K562 (cell line): ENCODE measurements around the gene C15orf62. TPM values are rescaled to one million over a fixed set of nuclear protein-coding genes. Genes with fewer than 3 reads are reported as not detected.
A peak's percentile ranks its signal among the peaks of the same experiment; 100 is the strongest.

Source experiments
- ATAC-seq: fragments of 200-7000 bp; cut with Tn5 transposase; 3 replicates; pipeline ENCODE4 v1.9.1; 2020; ENCODE audit warnings: moderate library complexity
- BruUV-seq: library from RNA; stranded (reverse); fragments of 400-500 nt; replicated peaks from 2 replicates; lab custom pipeline; 2021; lab: Mats Ljungman, UMichigan
- CTCF ChIA-PET: fragments of 300-600 bp; formaldehyde crosslinking; extraction: SDS; loops from one replicate; lab custom pipeline; 2021; ENCODE audit warnings: low intra/inter-chr PET ratio; lab: Yijun Ruan, JAX
- POLR2A ChIA-PET: fragments of 300-600, 350-650 bp; sonication (Branson Sonifier 250); formaldehyde crosslinking; extraction: SDS; loops from one replicate; lab custom pipeline; 2021; ENCODE audit warnings: antibody characterized with exemption, inconsistent platforms; lab: Yijun Ruan, JAX
- DNase-seq, 4 experiments: peaks; one replicate each; pipeline versions ENCODE4 v3.0.0 to v3.0.0-alpha.2; 2011 to 2018; ENCODE audit warnings: low spot score in 3 of 4, mixed read lengths in 3 of 4; ENCODE audit errors: extremely low read depth in 1 of 4
- FAIRE-seq: peaks from 2 replicates; lab custom pipeline; 2011; peaks lifted over from hg19 to GRCh38; lab: Jason Lieb, UNC
- H2AFZ ChIP-seq: 2 replicates; pipeline ENCODE4 v1.6.0; 2011; ENCODE audit warnings: low read depth, low read length, control low read depth, inconsistent platforms
- H3K27ac ChIP-seq: fragments of 200-600 bp; 3 replicates; pipeline ENCODE4 v1.8.0; 2011; ENCODE audit warnings: low read depth, mild to moderate bottlenecking, control low read depth, inconsistent platforms, low read length, moderate library complexity, mixed read lengths; ENCODE audit errors: extremely low read depth
- H3K27me3 ChIP-seq, 2 experiments: fragments of 300-600 bp in 1 of 2; 2 replicates in 1 of 2; 3 replicates in 1 of 2; pipeline versions ENCODE4 v1.6.0 to v1.8.0; 2011; ENCODE audit warnings: inconsistent platforms in 2 of 2, low read length in 2 of 2, mild to moderate bottlenecking in 1 of 2, mixed read lengths in 1 of 2, moderate library complexity in 1 of 2; ENCODE audit not compliant: control insufficient read depth in 2 of 2, insufficient read depth in 2 of 2
- H3K36me3 ChIP-seq: fragments of 300-600 bp; 3 replicates; pipeline ENCODE4 v1.8.0; 2011; ENCODE audit warnings: mild to moderate bottlenecking, low read length, inconsistent platforms; ENCODE audit not compliant: control insufficient read depth, insufficient read depth
- H3K4me1 ChIP-seq, 2 experiments: fragments of 200-600 bp in 1 of 2; replicated peaks in 1 of 2; 2 replicates in 1 of 2; 3 replicates in 1 of 2; pipeline versions ENCODE4 v1.5.1 to v1.8.0; 2011; ENCODE audit warnings: inconsistent platforms in 2 of 2, low read length in 2 of 2, mild to moderate bottlenecking in 1 of 2, mixed read lengths in 1 of 2, moderate library complexity in 1 of 2; ENCODE audit not compliant: control insufficient read depth in 2 of 2, insufficient read depth in 2 of 2
- H3K4me2 ChIP-seq: 2 replicates; pipeline ENCODE4 v1.6.1; 2011; ENCODE audit warnings: low read length, control low read depth, inconsistent platforms, mixed read lengths; ENCODE audit not compliant: insufficient read depth
- H3K4me3 ChIP-seq: fragments of 200-600 bp; sonication (generic), shearing (Covaris generic); 2 replicates; pipeline ENCODE4 v1.5.1; 2016; ENCODE audit warnings: control low read depth, inconsistent platforms
- H3K79me2 ChIP-seq: fragments of 200-600 bp; 3 replicates; pipeline ENCODE4 v1.8.0; 2011; ENCODE audit warnings: low read length, inconsistent platforms; ENCODE audit not compliant: control insufficient read depth, insufficient read depth
- H3K9ac ChIP-seq, 2 experiments: 2 replicates each; pipeline versions ENCODE4 v1.6.0 to v1.6.1; 2011; ENCODE audit warnings: low read depth in 2 of 2, low read length in 2 of 2, control low read depth in 1 of 2, inconsistent platforms in 1 of 2, mild to moderate bottlenecking in 1 of 2, mixed read lengths in 1 of 2; ENCODE audit not compliant: insufficient read depth in 1 of 2
- H3K9me1 ChIP-seq: one replicate; pipeline ENCODE4 v1.6.0; 2011; ENCODE audit warnings: inconsistent platforms, mild to moderate bottlenecking, low read length, moderate library complexity; ENCODE audit not compliant: control insufficient read depth, insufficient read depth
- H3K9me3 ChIP-seq: replicated peaks from 2 replicates; pipeline ENCODE4 v1.5.1; 2011; ENCODE audit warnings: low read depth, low read length, inconsistent platforms; ENCODE audit not compliant: control insufficient read depth, insufficient read depth
- H4K20me1 ChIP-seq: replicated peaks from 2 replicates; pipeline ENCODE4 v1.6.1; 2011; ENCODE audit warnings: low read length, inconsistent platforms, mixed read lengths; ENCODE audit not compliant: control insufficient read depth, insufficient read depth
- HMG20A ChIP-seq: fragments of 450-650 bp; formaldehyde crosslinking; conservative IDR thresholded peaks from 2 replicates; pipeline ENCODE4 v1.4.0; 2020; ENCODE audit warnings: mild to moderate bottlenecking, mixed read lengths
- KAT7 ChIP-seq: sonication (generic); formaldehyde crosslinking; IDR thresholded peaks from 2 replicates; pipeline ENCODE4 v1.8.0; 2022; ENCODE audit warnings: missing genetic modification reagents, mild to moderate bottlenecking, borderline replicate concordance
- NONO ChIP-seq, 2 experiments: fragments of 200-400 bp in 1 of 2; fragments of 450-650 bp in 1 of 2; formaldehyde crosslinking in 1 of 2; IDR thresholded peaks; 2 replicates each; pipeline ENCODE4 v1.6.1; 2017; ENCODE audit warnings: low read depth in 2 of 2, mild to moderate bottlenecking in 2 of 2, moderate library complexity in 2 of 2, low read length in 1 of 2
- WGBS: fragments of 100-300 bp; shearing (Covaris generic); methylation state at CpG from one replicate; pipeline ENCODE4 v1.1.6; 2016; ENCODE audit warnings: low coverage, mixed read lengths; ENCODE audit not compliant: insufficient coverage; ENCODE audit errors: missing lambda C conversion rate; 5-methylcytosine and 5-hydroxymethylcytosine counted together
- in situ Hi-C: fragments of 300-500 bp; cut with MboI; formaldehyde crosslinking; loops from 4 replicates; pipeline ENCODE4 v1.15.0; 2018; ENCODE audit warnings: inconsistent platforms, mixed read lengths
- intact Hi-C: fragments of 100-400 bp; cut with micrococcal nuclease; formaldehyde crosslinking; loops from 2 replicates; pipeline ENCODE4 v1.14.2; 2022
- polyA plus RNA-seq, 8 experiments: library from polyadenylated mRNA; depleted of rRNA in 4 of 8; stranded (reverse) in 5 of 8; unstranded in 3 of 8; fragments of >200 nt; fragmentation: Nextera tagmentation in 2 of 8; fragmentation: Illumina TruSeq in 1 of 8; extraction: Ambion mirVana in 2 of 8; extraction: Trizol in 1 of 8; gene quantifications; 2 replicates each; pipeline versions ENCODE4 v1.2.1 to v1.2.3, GENCODE V29; 2011 to 2014; ENCODE audit warnings: inconsistent platforms in 1 of 8, missing spikeins in 1 of 8
- total RNA-seq, 7 experiments: library from RNA; depleted of rRNA in 6 of 7; stranded (reverse); fragments of >200 nt in 6 of 7; fragmentation: Illumina TruSeq in 2 of 7; extraction: Trizol in 2 of 7; gene quantifications; 2 replicates each; pipeline versions ENCODE4 v1.2.1 to v1.2.3, GENCODE V29; 2011 to 2021; ENCODE audit warnings: low replicate concordance in 1 of 7
- TF ChIP-seq, protein P1 (sequence below): sonication (generic); formaldehyde crosslinking; IDR thresholded peaks from 2 replicates; pipeline ENCODE4 v1.8.0; 2023; ENCODE audit warnings: missing genetic modification reagents, mild to moderate bottlenecking, borderline replicate concordance

C15orf62 gene
- total and polyA plus RNA-seq, 9 of the 15 experiments (the other 6 are each of a cell fraction or from before 2014, with no cell fraction given): 0.01 to 0.76 (median 0.30) TPM; not detected in 1

- H3K9ac ChIP-seq: peak overlapping the region in 1 of 2 experiments; percentile 14; a peak in 1 of 4 replicates
- H3K27me3 ChIP-seq: no peaks in the 10 kb centered on the region
- TF ChIP-seq KAT7 (CRISPR knock-in tag) (no peak), NONO (IDR thresholded peaks at IDR 0.05; ENCODE audit: low read depth in 2 of 2, low read length in 1 of 2) (no peak), HMG20A (CRISPR knock-in tag) (no peak)
- POLR2A ChIA-PET: interaction anchor here (0.6 to 2.2 kb wide), 5 partner anchors 9 to 446 kb away, joined by 3 to 9 read pairs (median 3); partner anchors contain the start of gene GCHFR
- H3K36me3 ChIP-seq: peaks cover 53% of the 10 kb centered on the region; the same call in 2 of the 3 replicates
- H3K4me3 ChIP-seq: no peak overlapping the region
- ATAC-seq: no peak
- no peaks in the 10 kb centered on the region for H3K79me2 ChIP-seq
- intact Hi-C loops: no loop called here
- FAIRE-seq: no peak
- BruUV-seq: no TSS peak
- H2AFZ ChIP-seq: no peak overlapping the region
- 77% methylated on average over 6 of the region's 6 CpGs for WGBS
- no peak overlapping the region for H3K4me2 ChIP-seq
- H3K9me1 ChIP-seq: no peaks in the 10 kb centered on the region
- DNase-seq: no peak
- CTCF ChIA-PET: no interaction called here
- peaks cover 10 to 23% of the 10 kb centered on the region in 2 experiments; a peak in 4 of 5 replicates for H3K4me1 ChIP-seq
- H3K27ac ChIP-seq: no peak overlapping the region
- in situ Hi-C loops: no loop called here
- H3K9me3 ChIP-seq: no peaks in the 10 kb centered on the region
- no peaks in the 10 kb centered on the region for H4K20me1 ChIP-seq
Observed at GRCh38 chr15:40773902-40774301, 4.1 kb downstream of the C15orf62 start.

GRCh38 chr15:40775007-40775406, 5.2 kb downstream of the C15orf62 start:
- Histone ChIP-seq H4K20me1 (no peaks in the 10 kb centered on the region), H2AFZ (no peak overlapping the region), H3K4me1 (peaks cover 10 to 12% of the 10 kb centered on the region in 2 experiments; a peak in 4 of 5 replicates), H3K27me3 (no peaks in the 10 kb centered on the region), H3K79me2 (no peaks in the 10 kb centered on the region), H3K9ac (peak overlapping the region in 1 of 2 experiments; percentile 19; a peak in 3 of 4 replicates), H3K4me3 (no peak overlapping the region), H3K36me3 (peaks cover 64% of the 10 kb centered on the region; the same call in 2 of the 3 replicates), H3K27ac (0 out of 3 replicates have a peak overlapping the region, but pooled peaks have one; percentile 21), H3K4me2 (peak overlapping the region; percentile 30; the same call in 1 of the 2 replicates), H3K9me3 (no peaks in the 10 kb centered on the region), H3K9me1 (no peaks in the 10 kb centered on the region)
- 62% methylated on average over 10 of the region's 10 CpGs for WGBS
- in situ Hi-C loops: no loop called here
- ATAC-seq (no peak), FAIRE-seq (no peak), DNase-seq (no peak)
- POLR2A ChIA-PET: interaction anchor here (0.9 to 1.0 kb wide), 2 partner anchors 13 to 61 kb away, joined by 3 read pairs; no protein-coding TSS in a partner anchor
- BruUV-seq: no TSS peak
- CTCF ChIA-PET: no interaction called here
- intact Hi-C loops: no loop called here
- TF ChIP-seq, protein P1, sequence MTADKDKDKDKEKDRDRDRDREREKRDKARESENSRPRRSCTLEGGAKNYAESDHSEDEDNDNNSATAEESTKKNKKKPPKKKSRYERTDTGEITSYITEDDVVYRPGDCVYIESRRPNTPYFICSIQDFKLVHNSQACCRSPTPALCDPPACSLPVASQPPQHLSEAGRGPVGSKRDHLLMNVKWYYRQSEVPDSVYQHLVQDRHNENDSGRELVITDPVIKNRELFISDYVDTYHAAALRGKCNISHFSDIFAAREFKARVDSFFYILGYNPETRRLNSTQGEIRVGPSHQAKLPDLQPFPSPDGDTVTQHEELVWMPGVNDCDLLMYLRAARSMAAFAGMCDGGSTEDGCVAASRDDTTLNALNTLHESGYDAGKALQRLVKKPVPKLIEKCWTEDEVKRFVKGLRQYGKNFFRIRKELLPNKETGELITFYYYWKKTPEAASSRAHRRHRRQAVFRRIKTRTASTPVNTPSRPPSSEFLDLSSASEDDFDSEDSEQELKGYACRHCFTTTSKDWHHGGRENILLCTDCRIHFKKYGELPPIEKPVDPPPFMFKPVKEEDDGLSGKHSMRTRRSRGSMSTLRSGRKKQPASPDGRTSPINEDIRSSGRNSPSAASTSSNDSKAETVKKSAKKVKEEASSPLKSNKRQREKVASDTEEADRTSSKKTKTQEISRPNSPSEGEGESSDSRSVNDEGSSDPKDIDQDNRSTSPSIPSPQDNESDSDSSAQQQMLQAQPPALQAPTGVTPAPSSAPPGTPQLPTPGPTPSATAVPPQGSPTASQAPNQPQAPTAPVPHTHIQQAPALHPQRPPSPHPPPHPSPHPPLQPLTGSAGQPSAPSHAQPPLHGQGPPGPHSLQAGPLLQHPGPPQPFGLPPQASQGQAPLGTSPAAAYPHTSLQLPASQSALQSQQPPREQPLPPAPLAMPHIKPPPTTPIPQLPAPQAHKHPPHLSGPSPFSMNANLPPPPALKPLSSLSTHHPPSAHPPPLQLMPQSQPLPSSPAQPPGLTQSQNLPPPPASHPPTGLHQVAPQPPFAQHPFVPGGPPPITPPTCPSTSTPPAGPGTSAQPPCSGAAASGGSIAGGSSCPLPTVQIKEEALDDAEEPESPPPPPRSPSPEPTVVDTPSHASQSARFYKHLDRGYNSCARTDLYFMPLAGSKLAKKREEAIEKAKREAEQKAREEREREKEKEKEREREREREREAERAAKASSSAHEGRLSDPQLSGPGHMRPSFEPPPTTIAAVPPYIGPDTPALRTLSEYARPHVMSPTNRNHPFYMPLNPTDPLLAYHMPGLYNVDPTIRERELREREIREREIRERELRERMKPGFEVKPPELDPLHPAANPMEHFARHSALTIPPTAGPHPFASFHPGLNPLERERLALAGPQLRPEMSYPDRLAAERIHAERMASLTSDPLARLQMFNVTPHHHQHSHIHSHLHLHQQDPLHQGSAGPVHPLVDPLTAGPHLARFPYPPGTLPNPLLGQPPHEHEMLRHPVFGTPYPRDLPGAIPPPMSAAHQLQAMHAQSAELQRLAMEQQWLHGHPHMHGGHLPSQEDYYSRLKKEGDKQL (CRISPR knock-in tag): no peak
